Measurements from ENCODE around the gene EID3. TPM values are rescaled to one million over a fixed set of nuclear protein-coding genes. Genes with fewer than 3 reads are reported as not detected.

EID3 gene
- total RNA-seq, 1 experiment from 2014 or later = 3.0 TPM

- H3K4me3 Mint-ChIP-seq (ENCODE audit: unreplicated experiment) = no peak overlapping the region
- CTCF ChIA-PET = interaction anchor here (0.6 to 2.1 kb wide), 7 partner anchors 10 to 705 kb away, joined by 3 to 6 read pairs (median 4); no protein-coding TSS in a partner anchor
Observed at GRCh38 chr12:104339663-104340062, 36.1 kb downstream of the EID3 start.

DNA sequence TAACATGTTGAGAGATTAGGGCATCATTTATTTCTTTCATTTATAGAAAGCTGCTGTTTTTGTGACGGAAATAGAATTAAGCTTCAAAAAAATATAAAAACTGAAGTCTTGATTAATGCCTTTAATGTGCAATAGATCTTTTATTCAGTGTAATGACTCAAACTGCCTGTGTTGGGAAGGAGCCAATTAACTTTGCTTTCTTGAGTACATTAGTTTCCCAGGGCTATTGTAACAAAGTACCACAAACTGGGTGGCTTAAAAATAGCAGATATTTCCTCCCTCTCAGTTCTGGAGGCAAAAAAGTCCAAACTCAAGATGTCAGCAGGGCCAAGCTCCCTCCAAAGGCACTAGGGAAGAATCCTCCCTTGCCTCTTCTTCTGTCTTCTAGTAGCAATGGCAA is 36.6 kb downstream of the EID3 start:
- ChIA-PET POLR2A (interaction anchor here (0.6 to 1.6 kb wide), 2 partner anchors 9 to 675 kb away, joined by 3 read pairs; no protein-coding TSS in a partner anchor), CTCF (interaction anchor here (0.9 to 2.1 kb wide), 6 partner anchors 9 to 537 kb away, joined by 3 to 6 read pairs (median 4); no protein-coding TSS in a partner anchor)
- DNase-seq (ENCODE audit: unreplicated experiment) = no peak
- Mint-ChIP-seq H3K27me3 (ENCODE audit: insufficient read depth, unreplicated experiment) (no peaks in the 10 kb centered on the region), H3K4me3 (ENCODE audit: unreplicated experiment) (no peak overlapping the region), H3K27ac (ENCODE audit: low read depth, unreplicated experiment) (no peak overlapping the region), H3K4me1 (ENCODE audit: insufficient read depth, unreplicated experiment) (peaks cover 6% of the 10 kb centered on the region), H3K9me3 (ENCODE audit: unreplicated experiment) (no peaks in the 10 kb centered on the region), H3K36me3 (ENCODE audit: insufficient read depth, unreplicated experiment) (peaks cover 98% of the 10 kb centered on the region)
- no TSS peak for BruUV-seq (replicated peaks)
- intact Hi-C loops (cut with micrococcal nuclease) = no loop called here
- no peak for TF ChIP-seq CTCF (IDR thresholded peaks at IDR 0.05; ENCODE audit: unreplicated experiment)

More at GRCh38 chr12:104339663-104340062, 36.1 kb downstream of the EID3 start:
- no peak for DNase-seq (ENCODE audit: unreplicated experiment)
- no TSS peak for BruUV-seq (replicated peaks)
- POLR2A ChIA-PET = interaction anchor here (1.1 to 1.6 kb wide), 2 partner anchors 9 to 51 kb away, joined by 3 read pairs; no protein-coding TSS in a partner anchor
- no peak for TF ChIP-seq CTCF (IDR thresholded peaks at IDR 0.05; ENCODE audit: unreplicated experiment)
- Mint-ChIP-seq H3K4me1 (ENCODE audit: insufficient read depth, unreplicated experiment) (peaks cover 3% of the 10 kb centered on the region), H3K36me3 (ENCODE audit: insufficient read depth, unreplicated experiment) (peaks cover 99% of the 10 kb centered on the region), H3K27me3 (ENCODE audit: insufficient read depth, unreplicated experiment) (no peaks in the 10 kb centered on the region), H3K9me3 (ENCODE audit: unreplicated experiment) (no peaks in the 10 kb centered on the region), H3K27ac (ENCODE audit: low read depth, unreplicated experiment) (no peak overlapping the region)
- intact Hi-C loops (cut with micrococcal nuclease) = no loop called here

GRCh38 chr12:104340925-104341611 is 37.5 kb downstream of the EID3 start:
- DNase-seq (ENCODE audit: unreplicated experiment) = no peak
- ChIA-PET CTCF (interaction anchor here (0.7 to 2.1 kb wide), 8 partner anchors 10 to 231 kb away, joined by 3 to 6 read pairs (median 4); no protein-coding TSS in a partner anchor), POLR2A (interaction anchor here (0.6 to 1.6 kb wide), 3 partner anchors 10 to 804 kb away, joined by 3 read pairs; no protein-coding TSS in a partner anchor)
- no peak for TF ChIP-seq CTCF (IDR thresholded peaks at IDR 0.05; ENCODE audit: unreplicated experiment)
- peaks cover 6% of the 10 kb centered on the region for H3K4me1 Mint-ChIP-seq (ENCODE audit: insufficient read depth, unreplicated experiment)
- no TSS peak for BruUV-seq (replicated peaks)
- H3K27me3 Mint-ChIP-seq (ENCODE audit: insufficient read depth, unreplicated experiment) = no peaks in the 10 kb centered on the region
- H3K27ac Mint-ChIP-seq (ENCODE audit: low read depth, unreplicated experiment) = no peak overlapping the region
- H3K4me3 Mint-ChIP-seq (ENCODE audit: unreplicated experiment) = no peak overlapping the region
- intact Hi-C loops (cut with micrococcal nuclease) = no loop called here
- H3K36me3 Mint-ChIP-seq (ENCODE audit: insufficient read depth, unreplicated experiment) = peaks cover 97% of the 10 kb centered on the region
- H3K9me3 Mint-ChIP-seq (ENCODE audit: unreplicated experiment) = no peaks in the 10 kb centered on the region

- no peaks in the 10 kb centered on the region for H3K9me3 Mint-ChIP-seq (ENCODE audit: unreplicated experiment)
- ChIA-PET POLR2A (interaction anchor here (0.7 kb wide), 1 partner anchor 21 kb away, joined by 3 read pairs; no protein-coding TSS in a partner anchor), CTCF (interaction anchor here (0.6 to 2.9 kb wide), 6 partner anchors 9 to 203 kb away, joined by 4 to 11 read pairs (median 5); no protein-coding TSS in a partner anchor)
- H3K27ac Mint-ChIP-seq (ENCODE audit: low read depth, unreplicated experiment) = no peak overlapping the region
- TF ChIP-seq CTCF (IDR thresholded peaks at IDR 0.05; ENCODE audit: unreplicated experiment) = no peak
- H3K4me3 Mint-ChIP-seq (ENCODE audit: unreplicated experiment) = no peak overlapping the region
- BruUV-seq (replicated peaks) = no TSS peak
- H3K4me1 Mint-ChIP-seq (ENCODE audit: insufficient read depth, unreplicated experiment) = peaks cover 6% of the 10 kb centered on the region
- no peak for DNase-seq (ENCODE audit: unreplicated experiment)
- intact Hi-C loops (cut with micrococcal nuclease) = no loop called here
- H3K36me3 Mint-ChIP-seq (ENCODE audit: insufficient read depth, unreplicated experiment) = peaks cover 97% of the 10 kb centered on the region
- H3K27me3 Mint-ChIP-seq (ENCODE audit: insufficient read depth, unreplicated experiment) = no peaks in the 10 kb centered on the region
Observed at GRCh38 chr12:104342147-104342546, 38.6 kb downstream of the EID3 start.
